ENCODE results near the gene HIRIP3. TPM values are rescaled to one million over a fixed set of nuclear protein-coding genes. Genes with fewer than 3 reads are reported as not detected.

Gene HIRIP3
- total RNA-seq, 1 donor from 2014 or later = 14.2 TPM

DNA sequence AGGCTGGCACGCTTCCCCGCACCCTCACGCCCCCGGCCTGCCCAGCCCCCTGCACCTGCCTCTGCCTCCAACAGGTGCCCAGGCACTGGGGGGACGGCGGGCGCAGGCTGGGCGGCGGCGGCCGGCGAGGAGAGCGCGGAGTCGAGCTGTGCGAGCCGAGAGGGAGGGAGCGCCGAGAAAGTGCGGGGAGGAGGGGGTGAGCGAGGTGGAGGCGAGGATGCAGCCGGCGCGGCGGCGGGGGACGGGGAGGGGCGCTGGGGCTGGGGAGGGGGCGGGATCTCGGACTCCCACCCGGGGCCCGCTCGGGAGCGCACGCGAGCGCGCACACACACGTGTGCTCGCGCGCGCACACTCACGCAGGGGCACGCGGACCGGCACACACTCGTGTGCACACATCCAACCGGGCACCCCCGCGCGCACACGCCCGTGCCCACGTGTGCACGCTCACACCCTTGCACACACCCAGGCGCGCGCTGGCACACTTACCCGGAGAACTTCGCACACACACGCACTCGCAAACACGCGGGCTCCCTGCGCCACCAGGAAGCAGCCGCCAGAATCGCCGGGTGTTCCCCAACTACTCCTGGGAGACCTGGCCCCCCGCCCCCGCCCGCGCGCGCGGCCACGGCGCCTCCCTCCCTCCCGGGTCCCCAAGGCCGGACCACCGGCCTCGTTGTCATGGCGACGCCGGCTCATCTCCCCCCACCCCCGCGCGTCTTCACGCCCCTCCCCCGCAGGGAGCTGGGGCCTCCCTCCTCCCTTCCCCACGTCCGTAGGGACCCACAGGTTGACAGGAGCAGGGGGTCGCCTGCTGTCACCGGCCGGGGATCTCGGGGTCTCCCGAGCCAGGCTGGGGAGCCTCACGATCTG is 15.7 kb upstream of the HIRIP3 start, which contains the start of gene DOC2A:
Gene DOC2A, minus strand, starts transcription at position 184 of the 870 bp plus-strand sequence. CDS start 805 bp downstream, outside the sequence.
- DNase-seq = no peak
- TF ChIP-seq, protein P1, sequence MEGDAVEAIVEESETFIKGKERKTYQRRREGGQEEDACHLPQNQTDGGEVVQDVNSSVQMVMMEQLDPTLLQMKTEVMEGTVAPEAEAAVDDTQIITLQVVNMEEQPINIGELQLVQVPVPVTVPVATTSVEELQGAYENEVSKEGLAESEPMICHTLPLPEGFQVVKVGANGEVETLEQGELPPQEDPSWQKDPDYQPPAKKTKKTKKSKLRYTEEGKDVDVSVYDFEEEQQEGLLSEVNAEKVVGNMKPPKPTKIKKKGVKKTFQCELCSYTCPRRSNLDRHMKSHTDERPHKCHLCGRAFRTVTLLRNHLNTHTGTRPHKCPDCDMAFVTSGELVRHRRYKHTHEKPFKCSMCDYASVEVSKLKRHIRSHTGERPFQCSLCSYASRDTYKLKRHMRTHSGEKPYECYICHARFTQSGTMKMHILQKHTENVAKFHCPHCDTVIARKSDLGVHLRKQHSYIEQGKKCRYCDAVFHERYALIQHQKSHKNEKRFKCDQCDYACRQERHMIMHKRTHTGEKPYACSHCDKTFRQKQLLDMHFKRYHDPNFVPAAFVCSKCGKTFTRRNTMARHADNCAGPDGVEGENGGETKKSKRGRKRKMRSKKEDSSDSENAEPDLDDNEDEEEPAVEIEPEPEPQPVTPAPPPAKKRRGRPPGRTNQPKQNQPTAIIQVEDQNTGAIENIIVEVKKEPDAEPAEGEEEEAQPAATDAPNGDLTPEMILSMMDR (IDR thresholded peaks at IDR 0.05) = no peak
- CTCF ChIA-PET = no interaction called here
- intact Hi-C loops (cut with micrococcal nuclease) = no loop called here
- H3K27ac Mint-ChIP-seq = no peak within 1 kb of the TSS
- no peaks in the 10 kb centered on the region for H3K36me3 Mint-ChIP-seq (ENCODE audit: low read depth)
- H3K27me3 Mint-ChIP-seq = peaks cover 22% of the 10 kb centered on the region
- ATAC-seq (ENCODE audit: low read depth) = peak; percentile 63
- peak within 1 kb of the TSS; percentile 75 for H3K4me3 Mint-ChIP-seq
- POLR2A ChIA-PET = interaction anchor here (0.6 kb wide), 1 partner anchor 1037 kb away, joined by 3 read pairs; no protein-coding TSS in a partner anchor
- H3K9me3 Mint-ChIP-seq = no peaks in the 10 kb centered on the region
- peaks cover 13% of the 10 kb centered on the region for H3K4me1 Mint-ChIP-seq

DNA sequence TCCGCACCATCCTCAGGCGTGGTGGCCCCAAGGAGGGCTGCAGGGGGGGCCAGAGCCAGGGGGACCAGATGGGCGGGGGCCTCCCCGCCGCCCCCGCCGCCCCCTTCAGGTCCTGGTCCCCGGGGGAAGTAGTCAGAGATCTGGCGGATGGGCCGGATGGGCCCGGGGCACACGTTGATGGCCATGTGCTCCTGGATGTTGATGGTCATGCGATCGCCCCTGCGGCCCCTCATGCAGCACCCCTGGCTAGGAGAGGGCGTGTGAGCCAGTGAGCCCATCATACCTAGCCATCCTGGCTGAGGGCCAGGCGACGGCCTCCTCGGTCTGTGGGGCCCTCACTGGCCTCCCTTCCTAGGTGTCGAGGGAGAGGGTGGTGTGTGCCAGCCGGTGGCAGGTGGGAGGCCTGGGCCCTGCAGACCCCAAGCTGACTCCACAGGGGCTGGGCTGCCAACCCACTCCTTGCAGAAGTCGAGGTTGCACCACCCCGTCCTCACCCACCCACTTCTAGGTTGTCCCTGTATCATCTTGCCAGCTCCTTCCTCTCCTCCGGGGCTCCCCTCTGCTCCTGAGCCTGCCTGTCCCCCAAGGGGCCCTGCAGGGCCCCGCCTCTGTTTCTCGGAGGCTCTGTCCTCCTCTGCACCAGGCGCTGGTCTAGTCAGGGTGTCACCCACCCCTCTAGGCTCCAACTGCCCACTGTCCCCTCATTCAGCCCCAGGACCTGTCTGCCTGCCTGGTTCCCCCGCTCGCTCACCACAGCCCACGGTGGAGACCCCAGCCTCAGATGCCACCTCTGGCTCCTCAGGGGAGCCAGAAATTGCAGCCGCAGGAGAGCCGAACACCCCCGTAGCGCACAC is 14.8 kb upstream of the HIRIP3 start:
- ChIA-PET CTCF (interaction anchor here (0.7 kb wide), 1 partner anchor 220 kb away, joined by 3 read pairs; the partner anchor contains the start of gene KIF22), POLR2A (no interaction called here)
- TF ChIP-seq, protein P1 (IDR thresholded peaks at IDR 0.05) = no peak
- intact Hi-C loops (cut with micrococcal nuclease) = no loop called here
- Mint-ChIP-seq H3K36me3 (ENCODE audit: low read depth) (no peaks in the 10 kb centered on the region), H3K9me3 (no peaks in the 10 kb centered on the region), H3K4me1 (peaks cover 16% of the 10 kb centered on the region), H3K27me3 (peaks cover 22% of the 10 kb centered on the region), H3K4me3 (peak overlapping the region; percentile 73), H3K27ac (no peak overlapping the region)
- ATAC-seq (ENCODE audit: low read depth) (no peak), DNase-seq (no peak)

DNA sequence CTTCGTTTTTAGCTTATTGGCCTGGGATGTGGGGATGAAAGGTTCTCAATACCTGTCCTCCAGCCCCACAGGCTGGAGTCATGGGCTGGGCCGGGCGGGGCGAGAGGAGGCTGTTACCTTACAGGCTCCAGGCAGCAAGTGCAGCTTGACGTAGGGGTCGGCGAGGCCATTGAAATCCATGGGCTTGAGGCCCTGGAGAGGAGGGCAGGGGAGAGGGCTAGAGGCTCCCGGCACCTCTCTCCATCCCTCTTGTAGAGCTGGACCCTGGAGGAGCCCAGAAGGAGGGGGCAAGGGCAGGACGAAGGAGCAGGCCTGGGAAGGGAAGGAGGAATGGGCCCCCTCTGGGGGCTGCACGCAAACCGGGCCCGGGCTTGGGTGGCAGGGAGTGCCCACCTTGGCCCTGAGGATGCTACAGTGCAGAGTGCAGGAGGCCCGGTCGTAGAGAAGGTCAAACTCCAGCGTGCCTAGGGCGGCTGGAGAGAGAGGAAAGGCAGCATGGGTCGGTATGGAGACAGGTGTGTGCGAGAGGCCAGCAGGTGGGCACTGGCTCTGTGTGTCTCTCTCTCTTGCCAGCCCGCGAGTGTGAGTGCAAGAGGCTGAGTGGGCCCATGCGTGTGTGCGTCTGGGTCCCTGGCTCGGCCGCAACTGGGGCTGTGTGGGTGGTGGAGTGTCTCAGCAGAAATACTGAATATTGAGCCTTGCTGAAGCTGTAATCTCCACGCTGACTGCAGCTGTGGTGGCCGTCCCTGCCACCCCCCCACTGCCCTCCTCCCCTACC is 13.9 kb upstream of the HIRIP3 start:
- H3K9me3 Mint-ChIP-seq = no peaks in the 10 kb centered on the region
- H3K27me3 Mint-ChIP-seq = peaks cover 22% of the 10 kb centered on the region
- no peak overlapping the region for H3K27ac Mint-ChIP-seq
- ChIA-PET POLR2A (no interaction called here), CTCF (interaction anchor here (0.7 kb wide), 1 partner anchor 219 kb away, joined by 3 read pairs; the partner anchor contains the start of gene KIF22)
- no peak overlapping the region for H3K4me3 Mint-ChIP-seq
- DNase-seq (no peak), ATAC-seq (ENCODE audit: low read depth) (no peak)
- peaks cover 16% of the 10 kb centered on the region for H3K4me1 Mint-ChIP-seq
- TF ChIP-seq, protein P1 (IDR thresholded peaks at IDR 0.05) = no peak
- no peaks in the 10 kb centered on the region for H3K36me3 Mint-ChIP-seq (ENCODE audit: low read depth)
- intact Hi-C loops (cut with micrococcal nuclease) = no loop called here

DNA sequence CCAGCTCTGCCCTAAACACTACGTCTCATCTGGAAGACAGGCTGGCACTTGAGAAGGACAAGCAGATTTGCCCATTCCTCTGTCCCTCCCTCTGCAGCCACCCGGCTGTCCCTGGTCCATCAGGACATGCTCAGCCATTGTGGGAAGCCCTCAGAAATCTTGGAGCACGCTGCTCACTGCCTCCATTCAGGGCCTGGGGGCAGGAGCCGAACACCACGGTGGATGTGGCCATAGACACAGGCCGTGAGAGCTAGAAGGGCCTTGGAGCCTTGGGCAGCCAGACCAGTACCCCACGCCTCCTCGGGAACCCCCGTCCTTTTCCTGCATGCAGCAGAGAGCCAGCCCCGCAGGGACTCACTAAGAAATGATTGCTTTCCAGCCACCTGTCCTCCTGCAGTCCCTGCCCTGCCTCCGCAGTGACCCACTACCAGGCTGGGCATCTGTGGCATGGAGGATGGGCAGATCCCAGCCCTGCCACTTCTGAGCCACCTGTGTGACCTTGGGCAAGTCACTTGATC is 12.0 kb upstream of the HIRIP3 start:
- peaks cover 12% of the 10 kb centered on the region for H3K36me3 Mint-ChIP-seq (ENCODE audit: low read depth)

More for the DNA sequence above, 12.0 kb upstream of the HIRIP3 start:
- Mint-ChIP-seq H3K4me3 (no peak overlapping the region), H3K27me3 (peaks cover 20% of the 10 kb centered on the region), H3K9me3 (no peaks in the 10 kb centered on the region), H3K4me1 (peaks cover 19% of the 10 kb centered on the region), H3K27ac (no peak overlapping the region)
- ATAC-seq (ENCODE audit: low read depth) (no peak), DNase-seq (no peak)
- ChIA-PET POLR2A (no interaction called here), CTCF (interaction anchor here (1.1 kb wide), 1 partner anchor 315 kb away, joined by 3 read pairs; no protein-coding TSS in a partner anchor)
- intact Hi-C loops (cut with micrococcal nuclease) = no loop called here
- TF ChIP-seq, protein P1 (IDR thresholded peaks at IDR 0.05) = no peak

All from activated B cell treated with CpG ODN at 0.5 μM for 24 hours (primary cell).